OCI-LY1 (cell line): ENCODE measurements around the gene KDM7A.

ENCODE experiments used
- H2AFZ ChIP-seq: fragments of 200-600 bp; sonication (generic), shearing (Covaris generic); 2 replicates; pipeline ENCODE4 v1.6.0; 2014; ENCODE audit warnings: antibody characterized with exemption, mild to moderate bottlenecking, low read length
- H3F3A ChIP-seq: fragments of 200-600 bp; sonication (generic), shearing (Covaris generic); 2 replicates; pipeline ENCODE4 v1.6.0; 2014; ENCODE audit warnings: mild to moderate bottlenecking, antibody characterized with exemption, low read length, moderate library complexity; ENCODE audit not compliant: insufficient read depth
- H3K27ac ChIP-seq: fragments of 200-600 bp; sonication (generic); 2 replicates; pipeline ENCODE4 v1.5.1; 2014; ENCODE audit warnings: low read length, mixed run types, mild to moderate bottlenecking, low read depth; ENCODE audit not compliant: poor library complexity, severe bottlenecking
- H3K27me3 ChIP-seq: fragments of 200-600 bp; sonication (generic); 2 replicates; pipeline ENCODE4 v1.6.0; 2014; ENCODE audit warnings: antibody characterized with exemption, mild to moderate bottlenecking, low read length, moderate library complexity; ENCODE audit not compliant: insufficient read depth
- H3K36me3 ChIP-seq: fragments of 200-600 bp; sonication (generic); 2 replicates; pipeline ENCODE4 v1.6.1; 2014; ENCODE audit warnings: mild to moderate bottlenecking, antibody characterized with exemption, low read length, moderate library complexity, mixed read lengths; ENCODE audit not compliant: insufficient read depth
- H3K4me1 ChIP-seq: fragments of 200-600 bp; sonication (generic); 2 replicates; pipeline ENCODE4 v1.5.1; 2014; ENCODE audit warnings: mild to moderate bottlenecking, low read length, moderate library complexity; ENCODE audit not compliant: insufficient read depth, severe bottlenecking
- H3K4me2 ChIP-seq: fragments of 200-600 bp; sonication (generic), shearing (Covaris generic); 2 replicates; pipeline ENCODE4 v1.6.1; 2014; ENCODE audit warnings: low read length
- H3K4me3 ChIP-seq: fragments of 200-600 bp; sonication (generic); 2 replicates; pipeline ENCODE4 v1.5.1; 2014; ENCODE audit warnings: low read length, low read depth, mild to moderate bottlenecking, mixed read lengths; ENCODE audit not compliant: poor library complexity, severe bottlenecking
- H3K79me2 ChIP-seq: fragments of 200-600 bp; shearing (Covaris generic); 2 replicates; pipeline ENCODE4 v1.6.1; 2016; ENCODE audit warnings: mixed run types, low read length, mixed read lengths; ENCODE audit not compliant: insufficient read depth
- H3K9ac ChIP-seq: fragments of 200-600 bp; sonication (generic), shearing (Covaris generic); 2 replicates; pipeline ENCODE4 v1.6.1; 2014; ENCODE audit warnings: mild to moderate bottlenecking, low read length, mixed read lengths
- H3K9me2 ChIP-seq: fragments of 200-600 bp; sonication (generic), shearing (Covaris generic); 2 replicates; pipeline ENCODE4 v1.6.1; 2014; ENCODE audit warnings: low read depth, mild to moderate bottlenecking, low read length, mixed read lengths
- H3K9me3 ChIP-seq: fragments of 200-600 bp; shearing (Covaris generic); 2 replicates; pipeline ENCODE4 v1.6.1; 2014; ENCODE audit warnings: low read length, mixed read lengths
- H4K20me1 ChIP-seq: fragments of 200-600 bp; sonication (generic), shearing (Covaris generic); 2 replicates; pipeline ENCODE4 v1.6.0; 2016; ENCODE audit warnings: mild to moderate bottlenecking, low read length; ENCODE audit not compliant: insufficient read depth
- EZH2 ChIP-seq: fragments of 200-600 bp; sonication (generic), shearing (Covaris generic); IDR thresholded peaks from 2 replicates; pipeline ENCODE4 v1.8.0; 2017; ENCODE audit warnings: borderline replicate concordance, mixed run types, mild to moderate bottlenecking, antibody characterized with exemption, low read length, moderate library complexity, mixed read lengths
- TF ChIP-seq, protein P1 (sequence below): fragments of 200-600 bp; sonication (generic), shearing (Covaris generic); IDR thresholded peaks from 2 replicates; pipeline ENCODE4 v1.5.1; 2017; ENCODE audit warnings: mild to moderate bottlenecking, antibody characterized with exemption, low read length, moderate library complexity, mixed read lengths

The KDM7A gene

DNA sequence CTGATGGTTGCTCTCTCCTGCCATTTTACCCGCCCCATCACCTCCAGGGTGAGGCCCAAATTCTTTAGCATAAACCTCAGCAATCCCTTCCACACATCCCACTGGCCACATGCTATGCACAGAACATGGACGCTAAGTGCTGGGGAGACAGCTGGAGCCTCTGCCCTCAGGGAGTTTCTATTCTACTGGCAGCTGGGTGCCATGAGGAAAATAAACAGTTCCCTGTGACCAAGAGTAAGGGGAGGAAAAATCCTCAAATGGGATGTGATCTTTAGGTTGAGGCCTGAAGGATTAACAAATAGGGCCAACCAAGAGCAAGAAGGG is 115.2 kb downstream of the KDM7A start:
- Histone ChIP-seq H2AFZ (no peak overlapping the region), H3K36me3 (peaks cover 13% of the 10 kb centered on the region; the same call in 1 of the 2 replicates), H3K9ac (peak overlapping the region; percentile 91), H3K4me2 (peak overlapping the region; percentile 97), H3K4me1 (peaks cover 32% of the 10 kb centered on the region), H3F3A (no peaks in the 10 kb centered on the region), H3K4me3 (peak overlapping the region; percentile 97), H4K20me1 (no peaks in the 10 kb centered on the region), H3K27me3 (no peaks in the 10 kb centered on the region), H3K27ac (peak overlapping the region; percentile 42), H3K9me3 (peaks cover 7% of the 10 kb centered on the region), H3K79me2 (peaks cover 16% of the 10 kb centered on the region; the same call in 1 of the 2 replicates), H3K9me2 (no peaks in the 10 kb centered on the region)
- TF ChIP-seq EZH2: no peak
- TF ChIP-seq, protein P1, sequence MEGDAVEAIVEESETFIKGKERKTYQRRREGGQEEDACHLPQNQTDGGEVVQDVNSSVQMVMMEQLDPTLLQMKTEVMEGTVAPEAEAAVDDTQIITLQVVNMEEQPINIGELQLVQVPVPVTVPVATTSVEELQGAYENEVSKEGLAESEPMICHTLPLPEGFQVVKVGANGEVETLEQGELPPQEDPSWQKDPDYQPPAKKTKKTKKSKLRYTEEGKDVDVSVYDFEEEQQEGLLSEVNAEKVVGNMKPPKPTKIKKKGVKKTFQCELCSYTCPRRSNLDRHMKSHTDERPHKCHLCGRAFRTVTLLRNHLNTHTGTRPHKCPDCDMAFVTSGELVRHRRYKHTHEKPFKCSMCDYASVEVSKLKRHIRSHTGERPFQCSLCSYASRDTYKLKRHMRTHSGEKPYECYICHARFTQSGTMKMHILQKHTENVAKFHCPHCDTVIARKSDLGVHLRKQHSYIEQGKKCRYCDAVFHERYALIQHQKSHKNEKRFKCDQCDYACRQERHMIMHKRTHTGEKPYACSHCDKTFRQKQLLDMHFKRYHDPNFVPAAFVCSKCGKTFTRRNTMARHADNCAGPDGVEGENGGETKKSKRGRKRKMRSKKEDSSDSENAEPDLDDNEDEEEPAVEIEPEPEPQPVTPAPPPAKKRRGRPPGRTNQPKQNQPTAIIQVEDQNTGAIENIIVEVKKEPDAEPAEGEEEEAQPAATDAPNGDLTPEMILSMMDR: no peak

DNA sequence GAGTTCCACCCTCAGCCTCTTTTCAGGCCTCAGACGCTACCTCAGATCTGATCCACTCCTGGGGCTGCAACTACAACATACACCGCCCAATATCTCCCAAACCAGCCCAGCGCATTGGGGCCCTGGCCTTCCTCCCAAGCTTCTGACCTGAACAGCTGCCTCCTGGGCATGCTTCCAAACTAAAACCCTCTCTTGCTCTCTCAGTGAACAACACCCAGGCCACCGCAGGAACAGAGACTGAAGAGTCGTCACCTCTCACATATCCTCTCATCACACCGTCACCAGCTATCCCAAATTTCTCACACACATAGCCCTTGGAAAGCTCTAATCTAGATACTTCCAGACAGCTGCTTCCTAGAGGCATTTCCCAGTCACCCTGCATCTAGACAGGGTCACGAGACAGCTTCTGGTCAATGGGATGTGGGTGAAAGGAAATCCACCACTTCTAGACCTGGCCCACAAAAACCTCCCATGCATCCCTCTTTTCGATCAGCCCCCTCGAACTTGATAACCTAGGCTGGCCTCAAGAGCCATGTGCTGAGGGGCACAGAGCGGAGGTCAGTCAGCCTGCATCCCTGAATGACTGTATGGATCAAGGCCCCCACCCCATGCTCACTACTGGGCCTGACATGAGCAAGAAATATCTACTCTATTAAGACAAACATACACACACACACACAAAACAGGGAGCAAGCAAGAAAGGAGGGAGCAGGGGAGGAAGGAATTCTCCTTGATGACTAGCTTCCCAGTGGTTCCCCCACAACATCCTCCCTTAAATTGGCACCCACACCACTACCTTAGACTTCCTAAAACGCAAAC is 115.8 kb downstream of the KDM7A start:
- Histone ChIP-seq H3K4me2 (peak overlapping the region; percentile 97), H3F3A (no peaks in the 10 kb centered on the region), H3K4me1 (peaks cover 32% of the 10 kb centered on the region), H3K4me3 (peak overlapping the region; percentile 97), H3K79me2 (peaks cover 16% of the 10 kb centered on the region; the same call in 1 of the 2 replicates), H3K27me3 (no peaks in the 10 kb centered on the region), H2AFZ (no peak overlapping the region), H3K9me3 (peaks cover 1% of the 10 kb centered on the region; the same call in 1 of the 2 replicates), H3K36me3 (peaks cover 19% of the 10 kb centered on the region; the same call in 1 of the 2 replicates), H4K20me1 (no peaks in the 10 kb centered on the region), H3K9me2 (no peaks in the 10 kb centered on the region), H3K9ac (peak overlapping the region; percentile 91; the same call in 1 of the 2 replicates), H3K27ac (no peak overlapping the region)
- TF ChIP-seq, protein P1: no peak
- no peak for TF ChIP-seq EZH2

DNA sequence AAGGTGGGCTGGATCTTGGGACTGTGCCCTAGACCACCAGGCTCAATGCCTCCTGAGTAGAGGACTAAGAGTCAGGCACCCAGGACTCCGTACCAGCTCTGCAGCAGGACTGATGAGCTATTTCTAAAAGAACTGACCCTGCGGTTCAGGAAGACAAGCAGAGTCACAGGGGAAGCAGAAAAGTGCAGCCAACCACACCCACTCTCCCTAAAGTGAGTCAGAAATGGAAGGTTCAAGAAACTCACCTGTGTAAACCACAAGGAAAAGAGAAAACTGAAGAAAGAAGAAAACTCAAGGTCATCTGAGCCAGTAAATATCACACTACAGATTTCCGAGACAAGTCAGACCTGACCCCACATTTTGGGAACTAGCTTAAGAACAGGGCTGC is 116.5 kb downstream of the KDM7A start:
- Histone ChIP-seq H3K79me2 (peaks cover 16% of the 10 kb centered on the region; the same call in 1 of the 2 replicates), H3K9ac (no peak overlapping the region), H3K27ac (no peak overlapping the region), H3K36me3 (peaks cover 23% of the 10 kb centered on the region; the same call in 1 of the 2 replicates), H3F3A (no peaks in the 10 kb centered on the region), H3K9me2 (no peaks in the 10 kb centered on the region), H3K4me1 (peaks cover 32% of the 10 kb centered on the region), H2AFZ (no peak overlapping the region), H3K4me3 (no peak overlapping the region), H4K20me1 (no peaks in the 10 kb centered on the region), H3K4me2 (peak overlapping the region; percentile 97), H3K27me3 (no peaks in the 10 kb centered on the region), H3K9me3 (no peaks in the 10 kb centered on the region)
- no peak for TF ChIP-seq EZH2
- TF ChIP-seq, protein P1: no peak
